ENCODE results near the gene TLR2.
"Not testable (repeated sequence)": the region's sequence is repeated elsewhere in the genome, so short reads cannot be mapped to it uniquely, and the experiment has no call there.

TLR2 gene

GRCh38 chr4:153661908-153662307 is 22.2 kb upstream of the TLR2 start:
- DNase-seq (ENCODE audit: low read depth in 2 of 2) = no peak

DNA sequence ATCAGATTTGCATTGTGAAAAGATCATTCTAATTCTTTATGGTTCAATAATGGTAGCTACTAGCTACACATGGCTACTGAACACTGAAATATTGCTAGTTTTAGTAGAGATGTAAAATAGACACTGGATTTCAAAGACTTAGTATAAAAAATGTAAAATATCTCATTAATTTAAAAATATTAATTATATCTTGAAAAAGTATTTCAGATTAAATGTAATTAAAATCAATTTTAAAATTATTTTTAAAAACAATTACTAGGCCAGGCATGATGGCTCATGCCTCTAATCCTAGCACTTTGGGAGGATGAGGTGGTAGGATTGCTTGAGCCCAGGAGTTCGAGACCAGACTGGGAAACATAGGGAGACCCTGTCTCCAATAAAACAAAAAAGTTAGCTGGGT is 20.4 kb upstream of the TLR2 start:
- no peak for DNase-seq (ENCODE audit: low read depth in 2 of 2)

GRCh38 chr4:153666505-153666904 is 17.6 kb upstream of the TLR2 start:
- not testable (repeated sequence) for DNase-seq (ENCODE audit: low read depth in 2 of 2)

DNA sequence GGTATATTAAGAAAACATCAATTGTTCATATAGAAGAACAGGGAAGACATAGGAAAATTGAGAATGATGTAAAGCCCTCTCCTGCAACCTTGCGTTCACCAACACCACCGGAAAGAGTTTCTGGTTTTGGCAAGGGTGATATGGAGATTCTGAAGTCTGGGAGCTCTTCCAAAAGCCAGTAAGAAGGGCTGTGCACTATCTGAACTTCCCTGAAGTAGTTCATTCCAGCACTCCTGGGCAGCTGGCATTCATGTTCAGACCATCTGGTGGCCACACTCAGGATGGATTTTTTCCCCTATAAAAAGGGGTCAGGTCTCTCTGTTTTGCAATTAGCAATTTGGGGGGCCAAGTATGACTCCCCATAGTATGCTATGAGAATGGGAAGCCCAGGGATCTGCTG is 15.4 kb upstream of the TLR2 start:
- no peak for DNase-seq (ENCODE audit: low read depth in 2 of 2)

DNA sequence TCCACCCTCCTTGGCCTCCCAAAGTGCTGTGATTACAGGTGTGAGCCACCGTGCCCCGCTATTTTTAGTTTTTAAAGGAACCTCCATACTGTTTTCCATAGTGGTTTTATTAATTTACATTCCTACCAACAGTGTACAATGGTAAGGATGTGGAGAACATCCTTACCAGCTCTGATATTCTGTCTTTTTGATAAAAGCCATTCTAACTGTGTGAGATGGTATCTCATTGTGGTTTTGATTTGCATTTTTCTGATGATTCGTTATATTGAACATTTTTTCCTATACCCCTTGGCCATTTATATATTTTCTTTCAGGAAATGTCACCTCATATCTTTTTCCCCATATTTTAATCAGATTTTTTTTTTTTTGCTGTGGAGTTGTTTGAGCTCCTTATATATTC is 14.2 kb upstream of the TLR2 start:
- no peak for DNase-seq (ENCODE audit: low read depth in 2 of 2)

DNA sequence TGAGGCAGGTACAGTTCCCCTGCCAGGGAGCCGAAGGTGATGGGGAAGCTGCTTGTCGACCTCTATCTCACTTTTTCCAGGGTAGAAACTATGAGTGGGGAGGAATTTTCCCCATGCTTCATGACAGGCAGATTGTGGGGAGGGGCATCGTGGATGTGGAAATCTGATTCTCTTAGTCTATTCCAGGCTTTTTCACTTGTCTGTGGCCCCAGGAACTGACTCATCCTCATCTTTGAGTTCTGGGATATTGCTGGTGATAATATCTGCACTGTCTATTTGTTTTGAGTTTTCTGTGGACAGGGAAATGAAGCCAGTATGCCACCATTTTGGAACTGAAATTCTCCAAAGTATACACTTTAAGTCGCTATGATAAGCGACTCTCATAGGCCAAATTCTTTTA is 7.6 kb upstream of the TLR2 start:
- no peak for DNase-seq (ENCODE audit: low read depth in 2 of 2)

DNA sequence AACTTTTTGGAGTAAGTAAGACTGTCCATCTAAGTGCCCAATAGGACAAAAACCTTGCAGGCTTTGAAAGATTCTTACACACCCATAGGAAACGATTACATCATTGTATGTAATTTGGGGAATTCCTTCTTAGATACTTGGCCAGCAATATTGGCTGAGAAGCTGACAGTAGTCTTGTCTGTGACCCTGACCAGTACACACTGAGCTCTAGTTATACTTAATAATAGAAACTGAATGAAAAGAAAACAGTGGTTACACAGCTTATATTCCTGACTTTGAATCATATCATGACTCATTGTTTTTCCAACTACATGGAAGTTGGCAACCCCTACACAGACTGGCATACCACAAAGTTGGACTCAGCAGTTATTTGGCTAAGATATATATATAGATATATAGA is 7.1 kb upstream of the TLR2 start:
- DNase-seq (ENCODE audit: low read depth in 2 of 2) = no peak

- DNase-seq (ENCODE audit: low read depth in 2 of 2) = no peak
Observed at GRCh38 chr4:153679486-153679885, 4.6 kb upstream of the TLR2 start.

DNA sequence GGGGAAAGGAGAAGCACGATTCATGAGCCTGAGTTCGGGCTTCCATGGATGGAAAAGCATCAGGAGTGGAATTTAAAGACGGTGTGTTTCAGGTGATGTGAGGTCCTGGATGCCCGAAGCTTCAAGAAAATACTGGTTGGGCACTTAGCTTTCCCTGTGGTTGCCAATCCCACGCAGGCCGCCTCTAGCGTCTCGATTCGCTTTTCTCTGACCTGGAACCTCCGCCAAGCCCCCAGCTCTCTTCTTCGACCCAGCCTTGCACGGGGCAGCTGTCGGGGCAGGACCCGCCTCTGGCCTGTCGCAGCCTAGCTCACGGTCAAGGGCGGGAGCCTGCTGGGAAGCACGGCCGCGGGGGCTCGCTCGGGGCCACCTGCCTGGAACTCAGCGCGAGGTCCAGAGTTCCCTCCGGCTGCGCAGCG is 308 bp upstream of the TLR2 start:
- no peak for DNase-seq (ENCODE audit: low read depth in 2 of 2)

- no peak for DNase-seq (ENCODE audit: low read depth in 2 of 2)
Observed at GRCh38 chr4:153684971-153685371, 891 bp downstream of the TLR2 start.

- no peak for DNase-seq (ENCODE audit: low read depth in 2 of 2)
Observed at GRCh38 chr4:153704522-153704921, 20.4 kb downstream of the TLR2 start.

DNA sequence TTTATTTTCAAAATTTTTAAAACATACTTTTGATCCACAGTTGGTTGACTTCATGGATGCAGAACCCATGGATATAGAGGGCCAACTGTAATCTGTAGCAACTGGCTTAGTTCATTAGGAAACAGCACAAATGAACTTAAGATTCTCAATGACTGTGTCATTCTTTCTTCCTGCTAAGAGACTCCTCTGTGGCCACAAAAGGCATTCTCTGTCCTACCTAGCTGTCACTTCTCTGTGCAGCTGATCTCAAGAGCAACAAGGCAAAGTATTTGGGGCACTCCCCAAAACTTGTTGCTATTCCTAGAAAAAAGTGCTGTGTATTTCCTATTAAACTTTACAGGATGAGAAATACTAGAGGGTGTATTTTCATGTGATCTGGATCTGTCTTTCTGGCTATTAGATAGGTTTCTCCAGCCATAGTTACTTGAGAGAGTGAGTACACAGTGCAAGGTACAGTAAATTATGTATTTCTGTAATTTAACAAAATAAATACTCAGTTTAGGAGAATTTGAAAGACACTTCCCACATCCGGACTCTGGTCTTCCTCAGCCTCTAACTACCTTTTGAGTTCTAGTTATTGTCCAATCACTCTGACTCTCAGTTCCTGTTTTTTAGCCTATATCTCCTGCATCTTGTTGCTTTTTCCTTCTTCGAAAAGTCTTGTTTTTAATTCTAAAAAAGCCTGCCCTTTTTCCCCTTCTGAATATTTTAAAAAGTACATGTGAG is 21.8 kb downstream of the TLR2 start:
- DNase-seq (ENCODE audit: low read depth in 2 of 2) = no peak

DNA sequence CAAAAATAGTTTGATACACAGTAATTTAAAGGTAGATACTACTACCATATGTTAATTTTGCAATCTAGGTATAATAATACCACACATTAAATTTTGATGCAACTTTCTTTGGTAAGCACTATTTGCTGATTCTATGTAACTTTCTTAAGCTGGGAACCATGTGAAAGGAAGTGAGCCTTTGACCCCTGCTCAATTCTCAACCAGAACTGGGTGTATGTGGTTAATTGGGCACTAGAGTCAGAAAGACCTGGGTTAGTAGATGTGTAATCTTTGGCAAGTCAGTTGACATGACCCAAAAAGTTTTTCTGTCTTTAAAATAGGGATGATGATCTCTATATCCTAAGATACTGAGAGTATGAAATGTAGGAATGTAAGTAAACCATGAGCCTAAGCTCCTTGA is 22.4 kb downstream of the TLR2 start:
- no peak for DNase-seq (ENCODE audit: low read depth in 2 of 2)

DNA sequence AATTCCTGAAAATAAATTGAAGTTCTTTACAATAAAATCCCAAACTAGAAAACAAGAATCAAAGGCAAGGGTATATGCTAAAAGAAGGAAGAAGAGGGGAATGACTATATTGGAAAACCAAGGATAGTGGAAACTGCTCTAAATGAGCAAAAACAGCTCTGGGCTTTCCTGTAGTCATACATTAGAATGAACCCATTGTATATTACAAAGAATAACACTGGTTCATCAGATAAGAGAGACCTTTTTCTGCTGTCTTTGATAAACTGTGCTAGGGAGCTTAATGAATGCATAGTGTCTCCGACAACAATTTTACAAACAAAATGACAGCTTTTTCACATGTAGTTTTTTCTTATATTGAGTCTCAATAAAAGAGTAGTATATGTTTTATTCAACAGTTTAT is 26.6 kb downstream of the TLR2 start:
- DNase-seq (ENCODE audit: low read depth in 2 of 2) = no peak

- DNase-seq (ENCODE audit: low read depth in 2 of 2) = no peak
Observed at GRCh38 chr4:153713866-153714646, 30.0 kb downstream of the TLR2 start.

GRCh38 chr4:153722036-153722435 is 38.0 kb downstream of the TLR2 start:
- no peak for DNase-seq (ENCODE audit: low read depth in 2 of 2)

GRCh38 chr4:153724606-153725005 is 40.5 kb downstream of the TLR2 start:
- DNase-seq (ENCODE audit: low read depth in 2 of 2) = no peak

GRCh38 chr4:153725136-153725830 is 41.2 kb downstream of the TLR2 start:
- no peak for DNase-seq (ENCODE audit: low read depth in 2 of 2)

GRCh38 chr4:153725831-153726154 is 41.7 kb downstream of the TLR2 start:
- DNase-seq (ENCODE audit: low read depth in 2 of 2) = no peak

GRCh38 chr4:153728151-153728550 is 44.1 kb downstream of the TLR2 start:
- no peak for DNase-seq (ENCODE audit: low read depth in 2 of 2)

- no peak for DNase-seq (ENCODE audit: low read depth in 2 of 2)
Observed at GRCh38 chr4:153728660-153729059, 44.6 kb downstream of the TLR2 start.

DNA sequence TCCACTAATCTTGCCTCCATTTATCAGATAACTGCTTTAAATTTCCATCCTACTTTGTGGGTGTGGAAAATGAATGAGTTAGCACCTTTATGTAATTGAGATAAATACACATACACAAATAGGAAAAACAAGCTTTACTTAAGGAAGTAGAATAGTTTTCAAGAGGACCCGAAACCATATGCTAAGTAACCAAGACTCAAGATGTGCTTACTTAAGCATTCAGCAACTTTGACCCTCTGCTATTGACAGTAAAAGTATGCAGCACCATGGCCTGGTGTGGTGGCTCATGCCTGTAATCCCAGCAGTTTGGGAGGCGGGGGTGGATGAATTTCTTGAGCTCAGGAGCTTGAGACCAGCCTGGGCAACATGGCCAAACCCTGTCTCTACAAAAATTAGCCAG is 45.8 kb downstream of the TLR2 start:
- DNase-seq (ENCODE audit: low read depth in 2 of 2) = no peak

GRCh38 chr4:153731239-153731638 is 47.2 kb downstream of the TLR2 start:
- no peak for DNase-seq (ENCODE audit: low read depth in 2 of 2)

Data from activated CD4-positive, alpha-beta T cell treated with anti-CD3 and anti-CD28 coated beads for 24 hours (primary cell).